Urinary bladder (tissue), 4 donors: ENCODE results near the gene ACSM4. TPM values are rescaled to one million over a fixed set of nuclear protein-coding genes. Genes with fewer than 3 reads are reported as not detected.
"Not testable (repeated sequence)": the region's sequence is repeated elsewhere in the genome, so short reads cannot be mapped to it uniquely, and the experiment has no call there.

Experiments
- DNase-seq: peaks from one replicate; pipeline ENCODE4 v3.0.0-alpha.2; 2015; ENCODE audit errors: extremely low spot score
- H3K27ac ChIP-seq: one replicate; pipeline ENCODE4 v1.5.1; 2013; ENCODE audit warnings: low read depth, mild to moderate bottlenecking, moderate library complexity
- H3K36me3 ChIP-seq: one replicate; pipeline ENCODE4 v1.6.1; 2013; ENCODE audit warnings: mild to moderate bottlenecking, moderate library complexity; ENCODE audit not compliant: insufficient read depth
- H3K4me1 ChIP-seq: one replicate; pipeline ENCODE4 v1.6.1; 2013; ENCODE audit warnings: mild to moderate bottlenecking, moderate library complexity; ENCODE audit not compliant: insufficient read depth
- H3K4me3 ChIP-seq: one replicate; pipeline ENCODE4 v1.5.1; 2013; ENCODE audit warnings: low read depth, low read length
- WGBS: extraction: QIAGEN DNeasy Blood & Tissue Kit; methylation state at CpG from one replicate; pipeline ENCODE4 v1.1.7; 2013; 5-methylcytosine and 5-hydroxymethylcytosine counted together
- polyA plus RNA-seq: library from polyadenylated mRNA; stranded (reverse); fragments of 200-250 nt; gene quantifications from one replicate; pipeline ENCODE4 v1.2.3, GENCODE V29; 2013
- total RNA-seq: library from RNA; depleted of rRNA; stranded (reverse); fragments of >200 nt; gene quantifications from one replicate; pipeline ENCODE4 v1.2.3, GENCODE V29; 2014
- donor health status: healthy with polysubstance abuse.
- donor health status: healthy.

ACSM4 gene
- not detected for total RNA-seq
- polyA plus RNA-seq: not detected

- WGBS: 78% methylated on average over 3 of the region's 3 CpGs
- Histone ChIP-seq H3K27ac (no peak within 1 kb of the TSS), H3K36me3 (no peaks in the 10 kb centered on the region), H3K4me3 (no peak within 1 kb of the TSS), H3K4me1 (no peaks in the 10 kb centered on the region)
- DNase-seq: no peak
Measured at GRCh38 chr12:7303772-7304171, at the start of gene ACSM4. Gene ACSM4, plus strand, starts transcription at chr12:7304072. Its CDS starts 260 bp downstream, at chr12:7304332.

- Histone ChIP-seq H3K27ac (no peak overlapping the region), H3K4me1 (no peaks in the 10 kb centered on the region), H3K4me3 (no peak overlapping the region), H3K36me3 (no peaks in the 10 kb centered on the region)
- no peak for DNase-seq
- 83% methylated on average over 1 of the region's 1 CpG for WGBS
Measured at GRCh38 chr12:7259060-7259459, 44.8 kb upstream of the ACSM4 start.

- DNase-seq: no peak
- no peak overlapping the region for H3K4me3 ChIP-seq
- H3K36me3 ChIP-seq: no peaks in the 10 kb centered on the region
- H3K4me1 ChIP-seq: no peaks in the 10 kb centered on the region
- H3K27ac ChIP-seq: no peak overlapping the region
Measured at GRCh38 chr12:7264538-7264937, 39.3 kb upstream of the ACSM4 start.

- Histone ChIP-seq H3K4me3 (no peak overlapping the region), H3K36me3 (no peaks in the 10 kb centered on the region), H3K4me1 (no peaks in the 10 kb centered on the region), H3K27ac (no peak overlapping the region)
- WGBS: 82% methylated on average over 4 of the region's 4 CpGs
- no peak for DNase-seq
Measured at GRCh38 chr12:7265251-7265650, 38.6 kb upstream of the ACSM4 start.

GRCh38 chr12:7269273-7269672, 34.6 kb upstream of the ACSM4 start:
- no peak for DNase-seq
- H3K4me1 ChIP-seq: no peaks in the 10 kb centered on the region
- no peak overlapping the region for H3K4me3 ChIP-seq
- H3K36me3 ChIP-seq: no peaks in the 10 kb centered on the region
- 58% methylated on average over 5 of the region's 5 CpGs for WGBS
- no peak overlapping the region for H3K27ac ChIP-seq

GRCh38 chr12:7271893-7272514, 31.9 kb upstream of the ACSM4 start:
- 77% methylated on average over 5 of the region's 5 CpGs for WGBS
- Histone ChIP-seq H3K27ac (no peak overlapping the region), H3K4me3 (no peak overlapping the region), H3K36me3 (no peaks in the 10 kb centered on the region), H3K4me1 (no peaks in the 10 kb centered on the region)
- no peak for DNase-seq

GRCh38 chr12:7275482-7275881, 28.4 kb upstream of the ACSM4 start:
- H3K36me3 ChIP-seq, H3K4me3 ChIP-seq, DNase-seq, H3K27ac ChIP-seq, H3K4me1 ChIP-seq: not testable (repeated sequence)

- WGBS: 71% methylated on average over 2 of the region's 2 CpGs
- no peak overlapping the region for H3K27ac ChIP-seq
- no peaks in the 10 kb centered on the region for H3K36me3 ChIP-seq
- no peaks in the 10 kb centered on the region for H3K4me1 ChIP-seq
- H3K4me3 ChIP-seq: no peak overlapping the region
- no peak for DNase-seq
Measured at GRCh38 chr12:7282844-7283243, 21.0 kb upstream of the ACSM4 start.

- 54% methylated on average over 2 of the region's 2 CpGs for WGBS
- H3K27ac ChIP-seq: no peak overlapping the region
- no peak for DNase-seq
- H3K36me3 ChIP-seq: no peaks in the 10 kb centered on the region
- no peak overlapping the region for H3K4me3 ChIP-seq
- no peaks in the 10 kb centered on the region for H3K4me1 ChIP-seq
Measured at GRCh38 chr12:7289743-7290142, 14.1 kb upstream of the ACSM4 start.

GRCh38 chr12:7290588-7290987, 13.3 kb upstream of the ACSM4 start:
- not testable (repeated sequence) for DNase-seq, H3K4me3 ChIP-seq, H3K4me1 ChIP-seq, H3K27ac ChIP-seq, H3K36me3 ChIP-seq
- WGBS: 35% methylated on average over 1 of the region's 1 CpG

GRCh38 chr12:7292300-7292699, 11.6 kb upstream of the ACSM4 start:
- no peak for DNase-seq
- no peaks in the 10 kb centered on the region for H3K4me1 ChIP-seq

GRCh38 chr12:7293670-7294069, 10.2 kb upstream of the ACSM4 start:
- DNase-seq: no peak
- Histone ChIP-seq H3K4me1 (no peaks in the 10 kb centered on the region), H3K36me3 (no peaks in the 10 kb centered on the region), H3K27ac (no peak overlapping the region), H3K4me3 (no peak overlapping the region)
- 50% methylated on average over 1 of the region's 1 CpG for WGBS

More at GRCh38 chr12:7292300-7292699, 11.6 kb upstream of the ACSM4 start:
- Histone ChIP-seq H3K36me3 (no peaks in the 10 kb centered on the region), H3K4me3 (no peak overlapping the region), H3K27ac (no peak overlapping the region)
- WGBS: 59% methylated on average over 2 of the region's 2 CpGs

- WGBS: 83% methylated on average over 1 of the region's 1 CpG
- no peaks in the 10 kb centered on the region for H3K36me3 ChIP-seq
- no peak for DNase-seq
- no peaks in the 10 kb centered on the region for H3K4me1 ChIP-seq
- no peak overlapping the region for H3K27ac ChIP-seq
- H3K4me3 ChIP-seq: no peak overlapping the region
Measured at GRCh38 chr12:7295529-7295928, 8.3 kb upstream of the ACSM4 start.

GRCh38 chr12:7297865-7298264, 6.0 kb upstream of the ACSM4 start:
- H3K4me3 ChIP-seq: no peak overlapping the region
- H3K4me1 ChIP-seq: no peaks in the 10 kb centered on the region
- 84% methylated on average over 2 of the region's 2 CpGs for WGBS
- no peak overlapping the region for H3K27ac ChIP-seq
- DNase-seq: no peak
- no peaks in the 10 kb centered on the region for H3K36me3 ChIP-seq
